ENCODE results near the gene ZNF227. TPM values are rescaled to one million over a fixed set of nuclear protein-coding genes. Genes with fewer than 3 reads are reported as not detected.

Gene ZNF227
- total and polyA plus RNA-seq, 9 of the 15 experiments (the other 6 are each of a cell fraction or from before 2014, with no cell fraction given), result 3.0 to 15.1 (median 10.0) TPM

GRCh38 chr19:44212250-44212865 lies at the start of gene ZNF227 (continued):
- TF ChIP-seq E2F5 (CRISPR knock-in tag; IDR thresholded peaks at IDR 0.05) (no peak), TOE1 (IDR thresholded peaks at IDR 0.05; ENCODE audit: borderline replicate concordance) (no peak), TOE1 (CRISPR knock-in tag; IDR thresholded peaks at IDR 0.05; ENCODE audit: borderline replicate concordance, low read depth) (no peak), TFAM (CRISPR knock-in tag; conservative IDR thresholded peaks at IDR 0.05) (no peak), HNRNPUL1 (IDR thresholded peaks at IDR 0.05; ENCODE audit: low read length) (no peak), FOS (IDR thresholded peaks at IDR 0.05; ENCODE audit: extremely low read depth, insufficient read length) (no peak), XRCC3 (IDR thresholded peaks at IDR 0.05) (no peak), NR2C1 (IDR thresholded peaks at IDR 0.05) (peak; percentile 94), NR2C1 (tag; IDR thresholded peaks at IDR 0.05) (peak; percentile 97), ATF6 (CRISPR knock-in tag; IDR thresholded peaks at IDR 0.05) (no peak), PRMT5 (CRISPR knock-in tag; IDR thresholded peaks at IDR 0.05) (no peak), ZNF57 (CRISPR knock-in tag; IDR thresholded peaks at IDR 0.05) (no peak), MCM3 (IDR thresholded peaks at IDR 0.05) (no peak), ZNF444 (CRISPR knock-in tag; IDR thresholded peaks at IDR 0.05) (no peak), ETV5 (CRISPR knock-in tag; IDR thresholded peaks at IDR 0.05; ENCODE audit: low read depth) (no peak), ZNF212 (CRISPR knock-in tag; IDR thresholded peaks at IDR 0.05) (no peak), SMC3 (conservative IDR thresholded peaks at IDR 0.05; ENCODE audit: insufficient read depth, low read depth, low read length) (no peak), ZBTB1 (CRISPR knock-in tag; IDR thresholded peaks at IDR 0.05; ENCODE audit: borderline replicate concordance, low read depth) (no peak), PHF8 (IDR thresholded peaks at IDR 0.05; ENCODE audit: borderline replicate concordance, low read length) (peak; percentile 88; the same call in 1 of the 2 replicates), ZKSCAN1 (IDR thresholded peaks at IDR 0.05; ENCODE audit: low read depth, low read length) (no peak), EGR1 (conservative IDR thresholded peaks at IDR 0.05) (no peak), NFATC3 (IDR thresholded peaks at IDR 0.05) (no peak), ZNF431 (CRISPR knock-in tag; IDR thresholded peaks at IDR 0.05) (no peak), TEAD4 (IDR thresholded peaks at IDR 0.05; ENCODE audit: low read length) (no peak), TEAD4 (CRISPR knock-in tag; IDR thresholded peaks at IDR 0.05; ENCODE audit: borderline replicate concordance) (no peak)
- TF ChIP-seq, protein P1, sequence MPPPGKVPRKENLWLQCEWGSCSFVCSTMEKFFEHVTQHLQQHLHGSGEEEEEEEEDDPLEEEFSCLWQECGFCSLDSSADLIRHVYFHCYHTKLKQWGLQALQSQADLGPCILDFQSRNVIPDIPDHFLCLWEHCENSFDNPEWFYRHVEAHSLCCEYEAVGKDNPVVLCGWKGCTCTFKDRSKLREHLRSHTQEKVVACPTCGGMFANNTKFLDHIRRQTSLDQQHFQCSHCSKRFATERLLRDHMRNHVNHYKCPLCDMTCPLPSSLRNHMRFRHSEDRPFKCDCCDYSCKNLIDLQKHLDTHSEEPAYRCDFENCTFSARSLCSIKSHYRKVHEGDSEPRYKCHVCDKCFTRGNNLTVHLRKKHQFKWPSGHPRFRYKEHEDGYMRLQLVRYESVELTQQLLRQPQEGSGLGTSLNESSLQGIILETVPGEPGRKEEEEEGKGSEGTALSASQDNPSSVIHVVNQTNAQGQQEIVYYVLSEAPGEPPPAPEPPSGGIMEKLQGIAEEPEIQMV (tag; conservative IDR thresholded peaks at IDR 0.05; ENCODE audit: low read depth), result no peak
